ENCODE results near the gene SLC8A1.

Gene SLC8A1

DNA sequence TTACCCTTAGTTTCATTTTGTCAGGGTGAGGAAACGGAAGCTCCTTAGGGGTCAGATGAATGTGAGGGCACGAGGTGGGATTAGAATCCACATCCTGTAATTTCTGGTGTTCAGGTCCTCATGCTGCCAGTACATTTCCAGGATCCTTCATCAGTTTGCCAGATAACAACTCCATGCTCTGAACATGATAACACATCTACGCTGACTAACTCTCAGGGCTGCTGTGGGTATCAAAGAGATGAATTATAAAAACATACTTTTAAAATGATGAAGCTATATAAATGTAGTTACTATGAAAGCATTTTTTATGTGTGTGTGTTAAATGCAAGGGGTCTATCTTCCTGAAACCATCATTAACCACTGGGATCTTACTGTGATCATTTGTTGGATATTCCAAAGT lies 325.9 kb downstream of the SLC8A1 start:
- no peak for DNase-seq (ENCODE audit: extremely low read depth, low read depth)
- TF ChIP-seq, protein P1, sequence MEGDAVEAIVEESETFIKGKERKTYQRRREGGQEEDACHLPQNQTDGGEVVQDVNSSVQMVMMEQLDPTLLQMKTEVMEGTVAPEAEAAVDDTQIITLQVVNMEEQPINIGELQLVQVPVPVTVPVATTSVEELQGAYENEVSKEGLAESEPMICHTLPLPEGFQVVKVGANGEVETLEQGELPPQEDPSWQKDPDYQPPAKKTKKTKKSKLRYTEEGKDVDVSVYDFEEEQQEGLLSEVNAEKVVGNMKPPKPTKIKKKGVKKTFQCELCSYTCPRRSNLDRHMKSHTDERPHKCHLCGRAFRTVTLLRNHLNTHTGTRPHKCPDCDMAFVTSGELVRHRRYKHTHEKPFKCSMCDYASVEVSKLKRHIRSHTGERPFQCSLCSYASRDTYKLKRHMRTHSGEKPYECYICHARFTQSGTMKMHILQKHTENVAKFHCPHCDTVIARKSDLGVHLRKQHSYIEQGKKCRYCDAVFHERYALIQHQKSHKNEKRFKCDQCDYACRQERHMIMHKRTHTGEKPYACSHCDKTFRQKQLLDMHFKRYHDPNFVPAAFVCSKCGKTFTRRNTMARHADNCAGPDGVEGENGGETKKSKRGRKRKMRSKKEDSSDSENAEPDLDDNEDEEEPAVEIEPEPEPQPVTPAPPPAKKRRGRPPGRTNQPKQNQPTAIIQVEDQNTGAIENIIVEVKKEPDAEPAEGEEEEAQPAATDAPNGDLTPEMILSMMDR (IDR thresholded peaks at IDR 0.05; ENCODE audit: low read depth, low read length, missing control alignments): no peak
- no peak overlapping the region for H3K4me3 ChIP-seq (replicated peaks; ENCODE audit: low read depth, low read length)

DNA sequence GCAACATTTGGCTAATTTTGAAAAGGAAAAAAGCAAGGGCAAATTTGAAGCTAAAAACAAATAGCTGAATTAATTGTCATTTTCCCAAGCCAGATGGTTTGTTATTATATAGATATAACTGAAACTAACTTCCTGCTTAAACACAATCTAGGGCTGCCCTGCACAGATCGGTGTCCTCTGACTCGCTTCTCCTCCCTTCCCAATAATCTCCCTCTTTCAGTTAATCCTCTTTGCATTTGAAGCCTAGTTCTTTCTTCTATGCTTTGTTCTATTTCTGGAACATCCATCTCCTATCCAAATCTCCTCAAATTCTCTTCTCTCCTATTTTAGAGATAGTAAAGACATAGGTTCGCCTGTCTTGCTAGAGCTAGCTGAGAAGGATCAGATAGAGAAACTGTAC lies 328.1 kb downstream of the SLC8A1 start:
- no peak overlapping the region for H3K4me3 ChIP-seq (replicated peaks; ENCODE audit: low read depth, low read length)
- no peak for DNase-seq (ENCODE audit: extremely low read depth, low read depth)
- TF ChIP-seq, protein P1 (IDR thresholded peaks at IDR 0.05; ENCODE audit: low read depth, low read length, missing control alignments): no peak

DNA sequence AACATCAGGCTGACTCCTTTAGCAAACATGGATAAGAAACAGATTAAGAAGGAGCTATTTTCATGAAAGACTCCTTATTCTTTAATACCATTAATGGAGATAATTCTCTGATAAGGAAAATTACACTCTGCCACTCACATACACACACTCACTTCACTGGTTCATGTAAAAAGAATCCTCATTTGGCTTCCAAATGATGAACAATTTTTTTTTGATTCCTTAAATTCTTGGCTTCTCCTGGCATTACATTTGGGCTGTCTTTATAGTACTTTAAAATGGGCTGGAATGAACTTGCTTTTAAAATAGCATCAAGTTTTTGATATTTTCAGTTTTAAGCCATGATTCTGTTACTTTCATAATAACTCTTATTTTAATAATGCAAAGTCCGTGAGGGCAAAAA lies 328.6 kb downstream of the SLC8A1 start:
- TF ChIP-seq, protein P1 (IDR thresholded peaks at IDR 0.05; ENCODE audit: low read depth, low read length, missing control alignments): no peak
- H3K4me3 ChIP-seq (replicated peaks; ENCODE audit: low read depth, low read length): no peak overlapping the region
- no peak for DNase-seq (ENCODE audit: extremely low read depth, low read depth)

DNA sequence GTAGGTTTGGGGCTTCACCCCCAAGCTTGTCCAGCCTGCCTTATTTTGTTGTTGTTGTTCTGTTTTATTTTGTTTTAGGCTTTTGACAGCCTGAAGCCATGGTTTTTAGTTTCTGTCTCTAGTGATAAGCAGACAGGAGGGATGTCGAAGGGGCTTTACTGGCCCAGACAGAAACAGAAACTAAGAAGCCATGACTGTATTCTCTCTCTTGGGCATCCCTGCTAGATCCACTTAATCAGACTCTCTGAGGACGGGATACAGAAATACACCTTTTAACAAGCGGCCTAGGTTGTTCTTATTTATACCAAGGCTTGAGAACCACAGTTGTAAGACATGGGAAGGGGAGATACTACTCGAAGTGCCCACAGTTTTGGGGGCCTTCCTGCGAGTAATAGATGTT lies 330.9 kb downstream of the SLC8A1 start:
- no peak overlapping the region for H3K4me3 ChIP-seq (replicated peaks; ENCODE audit: low read depth, low read length)
- TF ChIP-seq, protein P1 (IDR thresholded peaks at IDR 0.05; ENCODE audit: low read depth, low read length, missing control alignments): no peak
- DNase-seq (ENCODE audit: extremely low read depth, low read depth): no peak

DNA sequence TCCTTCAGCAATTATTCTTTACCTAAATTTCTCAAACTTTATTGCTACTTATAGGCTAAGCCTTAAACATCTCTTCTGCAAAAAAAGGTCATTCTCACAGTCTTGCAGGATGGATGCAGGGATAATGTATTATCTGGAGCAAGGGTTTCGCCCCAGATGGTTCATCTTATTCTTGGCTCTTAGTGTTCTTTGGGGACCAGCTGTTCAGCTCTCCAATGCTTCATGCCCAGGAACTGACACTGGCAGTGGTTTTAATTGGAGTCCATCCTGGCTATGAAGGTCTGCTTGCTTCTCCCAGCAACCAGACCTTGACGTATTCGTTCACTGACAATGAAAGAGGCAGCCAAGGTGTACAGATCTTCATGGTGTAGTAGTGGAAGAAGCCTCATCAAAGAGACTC lies 331.9 kb downstream of the SLC8A1 start:
- no peak for DNase-seq (ENCODE audit: extremely low read depth, low read depth)
- TF ChIP-seq, protein P1 (IDR thresholded peaks at IDR 0.05; ENCODE audit: low read depth, low read length, missing control alignments): no peak
- H3K4me3 ChIP-seq (replicated peaks; ENCODE audit: low read depth, low read length): no peak overlapping the region

DNA sequence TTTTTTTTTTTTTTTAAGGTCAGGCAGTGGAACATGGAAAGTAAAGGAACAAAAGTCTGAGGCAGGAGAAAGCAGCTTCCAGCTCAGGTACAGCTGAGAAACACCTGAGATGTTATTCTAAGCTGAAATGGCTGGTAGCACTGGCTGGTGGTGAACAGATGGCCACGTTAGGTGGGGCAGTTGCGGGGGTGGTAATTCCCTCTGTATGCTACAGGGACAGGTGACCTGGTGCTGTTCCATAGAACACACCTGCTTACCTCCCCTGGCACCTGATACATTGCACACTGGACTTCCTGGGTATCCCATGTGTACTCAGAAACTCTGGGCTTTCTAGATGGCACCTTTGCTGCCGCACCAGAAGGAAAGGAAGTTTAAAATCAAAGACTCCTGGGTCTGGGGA lies 333.3 kb downstream of the SLC8A1 start:
- DNase-seq (ENCODE audit: extremely low read depth, low read depth): no peak
- no peak overlapping the region for H3K4me3 ChIP-seq (replicated peaks; ENCODE audit: low read depth, low read length)
- TF ChIP-seq, protein P1 (IDR thresholded peaks at IDR 0.05; ENCODE audit: low read depth, low read length, missing control alignments): no peak

DNA sequence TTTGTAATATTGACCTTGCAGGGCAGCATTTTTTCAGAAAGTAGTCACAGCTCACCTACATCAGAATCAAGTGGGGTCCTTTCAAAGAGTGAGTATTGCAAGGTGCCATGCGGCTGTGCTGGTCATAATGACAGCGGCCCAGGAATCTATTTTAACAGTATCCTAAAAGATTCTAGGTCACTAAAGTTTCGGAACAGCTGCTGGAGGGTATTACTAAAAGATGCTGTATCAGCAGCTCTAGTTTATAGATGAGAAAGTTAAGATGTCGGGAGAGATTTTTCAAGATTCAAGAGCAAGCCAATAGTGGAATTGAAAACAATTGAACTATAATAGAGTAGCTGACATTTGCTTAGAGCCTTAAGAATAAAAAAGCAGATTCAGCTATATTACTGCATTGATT lies 336.0 kb downstream of the SLC8A1 start:
- TF ChIP-seq, protein P1 (IDR thresholded peaks at IDR 0.05; ENCODE audit: low read depth, low read length, missing control alignments): no peak
- H3K4me3 ChIP-seq (replicated peaks; ENCODE audit: low read depth, low read length): no peak overlapping the region

More for the DNA sequence above, 336.0 kb downstream of the SLC8A1 start:
- DNase-seq (ENCODE audit: extremely low read depth, low read depth): no peak

Data from HFF-Myc (cell line).